ENCODE results near the gene HOXC5.

Gene HOXC5

DNA sequence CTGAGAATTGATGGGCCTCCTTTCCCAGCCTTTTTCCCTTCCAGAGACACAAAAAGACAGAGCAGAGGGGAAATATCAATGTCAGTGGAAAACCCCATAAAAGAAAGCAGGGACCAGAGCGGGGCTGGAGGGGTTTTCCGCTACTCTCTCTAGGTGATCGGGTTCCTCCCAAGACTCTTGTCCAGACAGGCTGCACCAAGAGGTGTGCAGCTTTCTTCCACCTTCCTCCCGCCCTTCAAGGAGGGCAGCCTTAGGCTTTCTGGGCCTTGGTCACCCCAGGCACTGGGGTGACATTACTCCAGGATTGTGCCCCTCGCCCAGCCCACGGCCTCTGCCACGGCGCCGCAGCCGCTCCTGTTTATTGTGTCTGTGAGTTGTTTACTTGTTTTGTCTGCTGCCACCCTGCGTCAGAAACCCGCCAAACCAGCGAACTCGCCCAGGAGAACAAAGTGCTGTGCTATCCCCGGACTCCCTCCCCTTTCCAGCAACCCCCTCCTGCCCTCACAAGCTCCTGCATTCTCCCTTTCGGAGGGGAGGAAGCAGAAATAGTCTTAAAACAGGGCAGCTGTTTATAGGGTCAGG lies 11.3 kb upstream of the HOXC5 start:
- no peak for DNase-seq

DNA sequence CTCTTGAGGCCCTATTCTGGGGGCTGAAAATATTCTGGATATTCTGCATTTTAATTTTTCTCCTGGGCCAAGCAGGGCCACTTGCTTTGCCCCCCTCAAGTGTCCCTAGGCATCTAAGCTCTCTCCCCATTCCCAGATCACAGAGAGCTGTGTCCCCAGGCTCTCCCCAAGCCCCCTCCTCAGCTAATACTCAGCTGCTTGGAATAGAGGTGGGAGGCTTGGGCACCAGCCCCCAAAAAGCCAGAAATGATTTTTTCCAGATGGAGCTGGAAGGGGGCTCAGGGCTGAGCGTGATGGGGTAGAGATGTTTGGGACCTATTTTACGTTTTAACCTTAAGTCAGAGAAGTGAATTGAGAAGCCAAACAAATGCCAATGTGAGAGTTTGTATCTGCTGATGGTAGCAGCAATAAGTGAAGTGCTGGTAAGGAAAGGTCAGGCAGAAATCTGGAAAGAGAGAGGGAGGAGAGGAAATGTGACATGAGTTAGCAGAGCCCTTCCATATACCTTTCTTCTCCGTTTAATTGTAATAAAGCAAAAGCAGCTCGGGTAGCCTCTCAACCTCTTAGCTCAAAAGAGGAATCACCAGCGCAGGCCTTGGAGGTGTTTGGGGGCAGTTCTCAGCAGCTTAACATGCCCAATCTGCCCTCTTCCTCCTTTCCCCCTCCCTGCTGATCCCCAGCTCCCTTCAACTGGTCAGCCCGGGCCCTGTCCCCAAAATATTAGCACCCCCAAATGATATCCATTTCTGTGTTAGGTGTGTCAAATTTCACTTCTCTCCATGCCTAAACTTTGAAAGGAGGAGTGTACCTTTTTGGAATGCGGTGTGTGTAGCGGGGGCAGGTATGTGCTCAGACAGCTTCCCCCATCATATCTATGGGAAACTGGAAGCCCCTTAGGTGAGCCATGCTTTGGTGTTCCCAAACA lies 9.6 kb upstream of the HOXC5 start:
- no peak for DNase-seq

DNA sequence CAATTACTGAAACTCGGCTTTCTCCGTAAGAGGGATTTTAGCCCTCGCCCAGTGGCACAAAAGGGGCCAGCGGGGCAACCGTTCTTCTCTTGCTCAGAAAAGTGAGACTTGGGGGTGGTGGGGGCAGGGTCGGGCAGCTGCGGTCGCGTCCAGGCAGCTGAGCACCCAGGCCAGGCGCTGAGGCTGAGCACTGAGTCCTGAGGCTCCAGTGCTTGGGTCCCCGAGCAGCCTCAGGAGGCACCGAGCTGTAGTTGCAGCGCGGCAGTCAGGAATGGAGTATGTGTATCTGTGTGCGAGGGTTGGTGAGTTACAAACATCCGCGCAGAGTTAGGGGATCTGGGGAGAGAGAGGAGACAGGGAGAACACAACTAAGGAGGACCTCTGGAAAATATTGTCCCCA lies 8.7 kb upstream of the HOXC5 start:
- no peak for DNase-seq

DNA sequence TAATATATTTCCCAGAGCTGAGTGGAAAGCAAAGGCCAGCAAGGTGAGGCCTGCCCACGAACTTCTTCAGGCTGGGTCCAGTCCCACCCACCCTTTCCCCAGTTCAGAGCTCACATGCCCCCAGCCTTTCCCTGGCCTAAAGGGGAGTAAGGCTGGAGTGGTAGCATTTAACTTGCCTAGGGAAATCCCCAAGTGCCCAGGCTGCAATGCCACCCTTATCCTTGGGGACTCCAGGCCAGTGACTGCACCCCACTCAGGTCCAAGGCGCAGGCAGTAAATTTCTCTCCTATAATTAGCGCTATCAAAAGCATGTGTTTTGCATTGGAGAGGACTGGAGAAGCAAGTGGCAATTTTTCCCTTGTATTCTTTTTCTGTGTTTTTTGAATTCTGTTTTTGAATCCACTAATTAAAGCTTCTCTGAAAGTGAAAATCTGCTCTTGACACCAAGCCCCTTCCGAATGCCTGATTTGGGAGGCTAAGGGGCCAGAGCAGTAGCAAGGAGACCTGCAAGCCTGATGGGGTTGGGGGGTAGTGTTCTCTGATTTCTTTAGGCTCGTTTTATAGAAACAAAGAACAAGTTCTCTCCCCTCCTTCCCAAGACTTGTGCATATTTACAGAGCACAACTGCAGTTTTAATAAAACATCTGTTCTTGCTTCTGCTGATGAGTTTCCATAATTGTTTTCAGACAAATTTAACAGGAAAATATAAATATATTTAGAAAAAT lies 8.1 kb upstream of the HOXC5 start:
- no peak for DNase-seq

DNA sequence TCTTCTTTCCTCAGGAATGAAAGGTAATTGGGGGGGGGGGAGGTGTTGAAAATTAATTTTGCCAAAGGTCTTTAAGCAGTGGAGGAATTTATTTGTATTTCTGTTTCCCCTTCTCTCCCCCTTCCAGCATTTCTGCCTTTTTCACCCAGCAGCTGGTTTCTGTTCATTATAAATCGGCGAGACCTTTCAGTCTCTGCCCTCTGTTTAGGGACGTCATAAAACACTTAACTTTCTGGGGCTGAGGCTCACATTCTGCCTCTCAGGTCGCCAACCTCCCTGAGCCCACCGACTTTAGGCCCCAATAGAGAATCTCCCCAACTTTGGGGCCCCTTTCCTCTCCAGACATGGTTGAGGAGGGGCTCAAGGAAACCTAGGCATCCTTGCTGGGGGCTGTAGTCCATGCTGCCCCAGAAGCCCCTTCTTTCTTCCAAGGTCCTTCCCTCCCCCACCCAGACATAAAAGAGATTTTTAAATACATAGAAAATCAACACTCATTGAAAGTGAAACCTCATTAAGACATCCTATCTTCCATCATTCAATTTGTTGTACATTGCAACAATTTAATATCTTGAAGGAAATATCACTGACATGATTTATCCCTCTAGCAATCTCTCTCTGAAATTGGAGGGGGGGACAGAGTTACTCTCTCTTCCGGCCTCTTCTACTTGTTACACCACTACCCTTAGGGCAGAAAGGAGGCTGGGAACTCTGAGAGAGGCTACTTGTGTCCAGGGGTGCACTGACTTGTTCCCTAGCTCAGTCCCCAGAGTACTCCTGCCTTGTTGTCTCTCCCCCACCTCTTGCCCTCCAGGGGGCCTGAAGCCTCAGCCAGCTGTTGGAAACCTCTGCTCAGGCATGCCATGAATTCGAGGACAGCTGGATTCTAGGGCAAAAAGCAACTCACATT lies 7.1 kb upstream of the HOXC5 start:
- DNase-seq, result no peak

DNA sequence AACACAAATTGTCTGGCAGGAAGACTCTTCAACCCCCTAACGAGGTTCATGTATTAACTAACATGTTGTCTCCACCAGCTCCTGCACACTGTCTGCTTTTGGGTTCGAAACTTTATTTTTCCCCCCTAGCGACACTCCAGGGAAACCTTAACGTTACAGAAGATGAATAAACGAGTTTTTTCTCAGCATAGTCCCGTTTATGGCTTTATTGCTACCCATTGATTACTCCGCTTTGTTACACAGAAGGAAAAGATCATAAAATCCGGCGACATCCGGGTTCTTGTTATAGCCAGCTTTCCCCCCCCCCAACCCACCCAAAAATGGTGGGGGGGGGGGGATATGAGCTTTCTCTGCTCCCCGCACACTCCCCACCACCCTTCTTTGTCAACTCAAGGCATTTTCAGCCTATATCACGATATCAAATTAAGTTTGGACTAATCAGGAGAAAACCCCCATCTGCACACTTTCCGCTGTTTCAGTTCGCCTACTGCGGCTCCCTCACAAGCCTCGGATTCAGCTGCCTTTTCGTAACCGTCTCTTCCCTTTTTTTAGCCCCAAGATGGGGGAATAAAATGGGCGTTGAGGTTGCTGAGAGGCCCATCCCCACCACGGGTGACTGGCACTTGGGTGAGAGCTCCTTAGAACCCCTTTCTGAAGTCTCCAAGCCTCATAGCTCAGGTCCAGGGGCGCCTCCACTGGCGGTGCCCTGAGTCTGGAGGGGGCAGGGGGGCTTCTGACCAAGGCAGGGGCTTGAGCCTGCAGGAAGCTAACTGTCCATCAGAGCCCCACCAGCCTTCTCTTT lies 6.0 kb upstream of the HOXC5 start:
- DNase-seq, result no peak

DNA sequence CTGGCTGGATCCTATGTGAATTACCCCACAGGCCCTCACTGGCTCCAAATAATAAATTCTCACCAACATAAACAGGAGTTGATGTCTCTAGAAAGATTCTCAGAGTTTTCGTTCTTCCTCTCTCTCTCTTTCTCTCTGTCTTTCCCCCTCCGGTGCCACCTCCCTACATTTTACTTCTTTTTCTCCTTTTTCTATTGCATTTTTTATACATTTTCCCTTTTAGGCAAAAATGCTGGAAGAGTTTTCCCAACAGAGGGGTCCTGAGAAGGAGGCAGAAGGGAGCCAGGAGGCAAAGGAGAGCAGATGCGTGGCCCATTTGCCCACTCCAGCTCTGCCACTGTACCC lies 5.4 kb upstream of the HOXC5 start:
- DNase-seq, result no peak

DNA sequence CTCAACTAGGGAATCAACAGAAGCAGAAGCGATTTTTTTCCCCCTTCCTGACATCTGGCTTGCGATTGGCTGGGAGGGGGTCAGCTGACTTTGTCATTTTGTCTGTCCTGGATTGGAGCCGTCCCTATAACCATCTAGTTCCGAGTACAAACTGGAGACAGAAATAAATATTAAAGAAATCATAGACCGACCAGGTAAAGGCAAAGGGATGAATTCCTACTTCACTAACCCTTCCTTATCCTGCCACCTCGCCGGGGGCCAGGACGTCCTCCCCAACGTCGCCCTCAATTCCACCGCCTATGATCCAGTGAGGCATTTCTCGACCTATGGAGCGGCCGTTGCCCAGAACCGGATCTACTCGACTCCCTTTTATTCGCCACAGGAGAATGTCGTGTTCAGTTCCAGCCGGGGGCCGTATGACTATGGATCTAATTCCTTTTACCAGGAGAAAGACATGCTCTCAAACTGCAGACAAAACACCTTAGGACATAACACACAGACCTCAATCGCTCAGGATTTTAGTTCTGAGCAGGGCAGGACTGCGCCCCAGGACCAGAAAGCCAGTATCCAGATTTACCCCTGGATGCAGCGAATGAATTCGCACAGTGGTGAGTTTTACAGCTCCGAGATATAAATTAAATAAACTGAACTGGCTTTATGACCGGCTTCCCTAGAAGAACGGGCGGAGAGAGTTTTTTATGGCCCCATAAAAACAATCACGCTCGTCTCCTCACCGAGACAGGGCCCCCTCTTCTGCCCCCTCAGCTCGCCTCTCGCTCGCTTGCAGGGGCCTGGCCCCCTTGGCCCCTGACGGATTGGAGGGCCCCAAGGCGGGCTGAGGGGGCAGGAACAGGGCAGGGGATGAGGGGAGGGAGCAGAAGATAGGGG lies 4.3 kb upstream of the HOXC5 start, which contains the start of gene HOXC6:
Gene HOXC6, plus strand, starts transcription at position 127 of the 888 bp plus-strand sequence. Its CDS starts 82 bp downstream, at position 209.
- no peak for DNase-seq

DNA sequence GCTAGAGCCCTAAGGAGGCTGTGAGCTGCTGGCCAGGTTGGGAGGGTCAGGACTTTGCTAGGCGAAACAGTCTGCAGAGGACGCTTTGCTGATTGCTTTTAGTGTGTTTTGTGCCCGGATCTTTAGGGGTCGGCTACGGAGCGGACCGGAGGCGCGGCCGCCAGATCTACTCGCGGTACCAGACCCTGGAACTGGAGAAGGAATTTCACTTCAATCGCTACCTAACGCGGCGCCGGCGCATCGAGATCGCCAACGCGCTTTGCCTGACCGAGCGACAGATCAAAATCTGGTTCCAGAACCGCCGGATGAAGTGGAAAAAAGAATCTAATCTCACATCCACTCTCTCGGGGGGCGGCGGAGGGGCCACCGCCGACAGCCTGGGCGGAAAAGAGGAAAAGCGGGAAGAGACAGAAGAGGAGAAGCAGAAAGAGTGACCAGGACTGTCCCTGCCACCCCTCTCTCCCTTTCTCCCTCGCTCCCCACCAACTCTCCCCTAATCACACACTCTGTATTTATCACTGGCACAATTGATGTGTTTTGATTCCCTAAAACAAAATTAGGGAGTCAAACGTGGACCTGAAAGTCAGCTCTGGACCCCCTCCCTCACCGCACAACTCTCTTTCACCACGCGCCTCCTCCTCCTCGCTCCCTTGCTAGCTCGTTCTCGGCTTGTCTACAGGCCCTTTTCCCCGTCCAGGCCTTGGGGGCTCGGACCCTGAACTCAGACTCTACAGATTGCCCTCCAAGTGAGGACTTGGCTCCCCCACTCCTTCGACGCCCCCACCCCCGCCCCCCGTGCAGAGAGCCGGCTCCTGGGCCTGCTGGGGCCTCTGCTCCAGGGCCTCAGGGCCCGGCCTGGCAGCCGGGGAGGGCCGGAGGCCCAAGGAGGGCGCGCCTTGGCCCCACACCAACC lies 3.1 kb upstream of the HOXC5 start:
- no peak for DNase-seq

DNA sequence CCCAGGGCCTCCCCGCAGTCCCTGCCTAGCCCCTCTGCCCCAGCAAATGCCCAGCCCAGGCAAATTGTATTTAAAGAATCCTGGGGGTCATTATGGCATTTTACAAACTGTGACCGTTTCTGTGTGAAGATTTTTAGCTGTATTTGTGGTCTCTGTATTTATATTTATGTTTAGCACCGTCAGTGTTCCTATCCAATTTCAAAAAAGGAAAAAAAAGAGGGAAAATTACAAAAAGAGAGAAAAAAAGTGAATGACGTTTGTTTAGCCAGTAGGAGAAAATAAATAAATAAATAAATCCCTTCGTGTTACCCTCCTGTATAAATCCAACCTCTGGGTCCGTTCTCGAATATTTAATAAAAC lies 2.4 kb upstream of the HOXC5 start:
- no peak for DNase-seq

DNA sequence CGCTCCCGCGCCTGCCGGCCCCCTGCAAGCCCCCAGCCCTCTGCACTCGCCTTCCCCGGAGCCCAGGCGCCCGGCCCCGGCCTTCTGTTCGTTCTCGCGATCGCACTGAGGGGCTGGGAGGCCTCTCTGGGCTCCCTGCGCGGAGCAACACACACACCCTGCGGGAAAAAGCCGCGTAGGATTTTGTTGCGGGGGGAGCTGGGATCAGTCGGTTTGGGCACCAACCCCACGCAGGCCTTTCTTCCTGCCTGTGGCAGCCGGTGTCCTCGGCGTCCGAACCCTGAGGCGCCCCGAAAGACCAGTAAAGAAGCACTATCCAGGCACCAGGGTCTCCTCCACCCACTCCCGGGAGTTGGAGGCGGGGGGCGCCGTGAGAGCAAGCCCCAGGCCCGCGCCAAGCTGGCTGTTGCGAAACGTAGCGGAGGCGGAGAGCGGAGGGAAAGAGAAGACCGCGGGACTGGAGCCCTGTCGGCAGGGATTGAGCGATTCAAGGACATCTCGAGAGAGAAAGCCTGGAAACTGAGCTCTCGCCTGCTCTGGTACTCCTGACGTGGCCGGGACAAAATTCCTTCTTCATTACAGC lies 1.9 kb upstream of the HOXC5 start:
- DNase-seq, result no peak

DNA sequence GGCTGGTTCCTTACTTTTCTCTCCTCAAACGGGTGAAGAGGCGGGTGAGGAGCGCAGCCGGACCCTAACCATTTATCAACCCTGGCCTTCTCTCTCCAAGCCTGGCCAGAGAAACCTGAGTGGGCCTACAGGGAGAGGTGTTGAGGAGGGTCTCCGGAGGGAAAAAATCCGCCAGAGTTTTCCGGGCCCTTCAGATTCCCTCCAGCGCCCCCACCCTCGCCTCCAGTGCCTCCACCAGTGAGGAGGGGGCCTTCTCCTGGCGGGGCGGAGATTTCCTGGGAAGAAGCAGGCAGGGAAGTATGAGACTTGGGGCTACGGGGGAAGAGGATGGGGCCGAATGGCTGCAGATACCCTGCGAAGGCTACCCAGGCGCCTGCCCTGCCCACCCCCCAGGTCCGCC lies 1.4 kb upstream of the HOXC5 start:
- DNase-seq, result no peak

DNA sequence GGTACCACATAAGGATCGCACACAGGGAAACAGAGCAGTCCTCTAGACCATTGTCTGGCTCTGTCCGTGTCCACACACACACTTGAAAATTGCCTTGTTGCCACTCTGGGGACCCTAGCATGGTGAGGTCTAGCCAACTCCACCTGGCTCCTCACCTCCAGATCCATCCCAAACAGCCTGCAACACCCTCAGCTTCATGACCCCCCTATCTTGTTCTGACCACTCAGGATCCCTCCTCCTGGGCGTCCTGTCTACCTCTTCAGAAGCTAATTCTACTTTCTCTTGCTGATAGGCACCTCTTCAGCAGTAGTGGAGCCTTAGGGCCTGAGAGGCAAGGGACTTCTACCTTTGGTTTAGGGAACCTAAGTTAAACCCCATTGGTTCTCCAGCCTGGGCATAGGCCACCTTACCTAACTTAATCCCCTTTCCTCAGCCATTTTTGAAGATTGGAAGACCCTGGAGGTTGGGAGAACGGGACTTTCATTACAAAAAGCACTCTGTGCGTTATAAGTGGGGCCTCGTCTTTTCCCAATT lies 697 bp upstream of the HOXC5 start:
- DNase-seq, result no peak

DNA sequence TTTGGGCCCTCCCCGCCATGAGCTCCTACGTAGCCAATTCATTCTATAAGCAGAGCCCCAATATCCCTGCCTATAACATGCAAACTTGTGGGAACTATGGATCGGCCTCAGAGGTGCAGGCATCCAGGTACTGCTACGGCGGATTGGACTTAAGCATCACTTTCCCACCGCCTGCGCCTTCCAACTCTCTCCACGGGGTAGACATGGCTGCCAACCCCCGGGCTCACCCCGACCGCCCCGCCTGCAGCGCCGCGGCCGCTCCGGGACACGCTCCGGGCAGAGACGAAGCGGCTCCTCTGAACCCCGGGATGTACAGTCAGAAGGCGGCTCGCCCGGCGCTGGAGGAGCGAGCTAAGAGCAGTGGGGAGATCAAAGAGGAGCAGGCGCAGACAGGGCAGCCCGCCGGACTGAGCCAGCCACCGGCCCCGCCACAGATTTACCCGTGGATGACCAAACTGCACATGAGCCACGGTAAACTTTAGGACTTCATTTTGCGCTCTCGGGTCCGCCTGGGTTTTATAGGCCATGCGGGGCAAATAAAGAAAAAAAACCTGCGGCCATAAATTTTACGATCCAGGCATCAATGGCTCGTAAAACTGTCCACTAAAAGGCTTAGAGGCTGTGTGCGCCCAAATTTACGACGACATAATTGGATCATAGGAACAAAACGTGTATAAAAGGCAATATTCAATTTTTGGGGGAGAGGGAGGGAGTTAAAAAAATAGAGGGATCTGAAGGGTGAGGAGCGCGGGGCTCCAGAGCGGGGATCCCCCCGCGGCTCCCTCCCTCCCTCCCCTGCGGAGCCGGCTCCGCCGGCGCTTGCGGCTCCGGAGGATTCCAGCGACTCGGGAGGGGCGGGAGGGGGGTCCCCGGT lies 493 bp downstream of the HOXC5 start:
- DNase-seq, result no peak

DNA sequence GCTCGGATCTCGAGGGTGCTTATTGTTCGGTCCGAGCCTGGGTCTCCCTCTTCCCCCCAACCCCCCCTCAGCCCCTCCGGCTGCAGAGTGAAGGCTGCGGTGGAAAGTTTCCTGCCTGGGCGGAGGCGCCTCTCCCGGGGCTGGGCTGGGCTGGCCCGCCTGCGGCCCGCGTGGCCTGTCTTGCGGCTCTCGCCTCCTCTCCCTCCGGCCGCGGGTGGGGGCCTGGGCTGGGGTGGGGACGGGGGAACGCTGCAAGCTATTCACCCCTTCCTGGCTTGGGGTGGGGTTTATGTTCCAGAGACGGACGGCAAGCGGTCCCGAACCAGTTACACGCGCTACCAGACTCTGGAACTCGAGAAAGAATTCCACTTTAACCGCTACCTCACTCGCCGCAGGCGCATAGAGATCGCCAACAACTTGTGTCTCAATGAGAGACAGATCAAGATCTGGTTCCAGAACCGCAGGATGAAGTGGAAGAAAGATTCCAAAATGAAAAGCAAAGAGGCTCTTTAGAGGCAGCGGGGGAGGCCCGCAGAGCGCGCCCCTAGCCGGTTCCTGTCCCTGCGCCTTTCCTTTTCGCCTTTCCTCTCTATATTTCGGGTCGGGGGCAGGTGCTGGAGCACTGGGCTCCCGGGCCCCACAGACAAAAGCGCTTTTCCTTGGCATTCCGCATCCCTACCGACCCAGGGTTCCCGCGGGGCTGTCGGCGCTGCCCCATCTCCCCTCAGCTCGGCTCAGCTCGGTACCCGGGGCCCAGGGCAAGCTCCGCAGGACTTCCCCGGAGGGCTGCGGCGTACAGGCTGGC lies 1.3 kb downstream of the HOXC5 start:
- DNase-seq, result no peak

DNA sequence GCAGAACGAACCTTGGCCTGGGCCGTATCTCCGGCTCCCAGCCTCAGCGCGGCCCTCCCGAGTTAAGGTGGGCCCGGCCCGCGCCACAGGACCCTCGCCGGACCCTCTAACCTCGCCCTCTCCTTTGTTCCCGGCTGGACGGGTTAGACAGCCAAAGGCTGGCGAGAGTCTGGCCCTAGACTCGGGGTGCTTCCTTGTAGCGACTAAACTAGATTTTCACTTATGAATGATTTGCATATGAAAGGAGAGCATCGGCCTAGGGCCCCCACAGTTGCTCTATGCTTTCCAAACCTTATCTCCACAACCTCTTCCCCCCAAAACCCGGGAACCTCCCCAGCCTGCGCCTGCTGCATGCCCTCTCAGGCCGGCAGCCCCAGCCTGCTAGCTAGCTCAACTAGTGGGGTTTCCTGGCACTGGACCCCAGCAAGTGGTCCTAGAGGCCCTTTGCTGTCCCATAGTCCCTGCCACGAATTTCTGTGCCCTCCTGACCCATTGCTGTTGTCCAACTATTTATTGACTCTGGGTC lies 2.0 kb downstream of the HOXC5 start:
- no peak for DNase-seq

All from activated CD4-positive, CD25-positive, alpha-beta regulatory T cell (primary cell).